Dermis blood vessel endothelial cell (primary cell): ENCODE data around the gene C12orf50. TPM values are rescaled to one million over a fixed set of nuclear protein-coding genes. Genes with fewer than 3 reads are reported as not detected.
A peak's percentile ranks its signal among the peaks of the same experiment; 100 is the strongest.
"Not testable (repeated sequence)": the region's sequence is repeated elsewhere in the genome, so short reads cannot be mapped to it uniquely, and the experiment has no call there.

Experiments used
- DNase-seq: peaks from one replicate; pipeline ENCODE4 v3.0.0; 2010
- total RNA-seq: library from RNA; depleted of rRNA; stranded (reverse); fragments of >200 nt; gene quantifications from 2 replicates; pipeline ENCODE4 v1.2.3, GENCODE V29; 2014

Gene C12orf50
- not detected in 2 replicates for total RNA-seq

- DNase-seq: no peak
These were observed at the start of gene C12orf50 for GRCh38 chr12:88029093-88029665. TSS of gene C12orf50 (minus strand) at chr12:88029401. CDS start at chr12:88026962, 2,439 bp downstream.

- DNase-seq: no peak
These were observed 38.1 kb upstream of the C12orf50 start for GRCh38 chr12:88067301-88067700.

GRCh38 chr12:88063375-88063774 is 34.2 kb upstream of the C12orf50 start:
- peak; percentile 1 for DNase-seq

- no peak for DNase-seq
These were observed 33.3 kb upstream of the C12orf50 start for GRCh38 chr12:88062474-88062873.

GRCh38 chr12:88058719-88059077 is 29.5 kb upstream of the C12orf50 start:
- no peak for DNase-seq

GRCh38 chr12:88057994-88058718 is 29.0 kb upstream of the C12orf50 start:
- no peak for DNase-seq

GRCh38 chr12:88056571-88056970 is 27.4 kb upstream of the C12orf50 start:
- no peak for DNase-seq

GRCh38 chr12:88052686-88053085 is 23.5 kb upstream of the C12orf50 start:
- DNase-seq: peak; percentile 53

- DNase-seq: no peak
These were observed 14.8 kb upstream of the C12orf50 start for GRCh38 chr12:88044035-88044434.

GRCh38 chr12:88037770-88038169 is 8.6 kb upstream of the C12orf50 start:
- DNase-seq: no peak

- peak; percentile 2 for DNase-seq
These were observed 7.3 kb upstream of the C12orf50 start for GRCh38 chr12:88036353-88036965.

- no peak for DNase-seq
These were observed 6.7 kb upstream of the C12orf50 start for GRCh38 chr12:88035907-88036289.

GRCh38 chr12:88035271-88035906 is 6.2 kb upstream of the C12orf50 start:
- peak; percentile 90 for DNase-seq

- not testable (repeated sequence) for DNase-seq
These were observed 2.0 kb upstream of the C12orf50 start for GRCh38 chr12:88031161-88031560.

- DNase-seq: no peak
These were observed 3.0 kb downstream of the C12orf50 start for GRCh38 chr12:88026196-88026595.

- DNase-seq: no peak
These were observed 11.2 kb downstream of the C12orf50 start for GRCh38 chr12:88017964-88018363.

GRCh38 chr12:88015825-88016224 is 13.4 kb downstream of the C12orf50 start:
- DNase-seq: peak; percentile 1

GRCh38 chr12:88011755-88012154 is 17.4 kb downstream of the C12orf50 start:
- DNase-seq: no peak

GRCh38 chr12:88006351-88006750 is 22.9 kb downstream of the C12orf50 start:
- no peak for DNase-seq

GRCh38 chr12:88001327-88001726 is 27.9 kb downstream of the C12orf50 start:
- no peak for DNase-seq

- DNase-seq: peak; percentile 79
These were observed 33.5 kb downstream of the C12orf50 start for GRCh38 chr12:87995581-87996178.

- no peak for DNase-seq
These were observed 37.7 kb downstream of the C12orf50 start for GRCh38 chr12:87991483-87991882.

- DNase-seq: no peak
These were observed 40.7 kb downstream of the C12orf50 start for GRCh38 chr12:87988534-87988933.
